Neural cell (in vitro differentiated cells): ENCODE measurements around the gene MAPK8. TPM values are rescaled to one million over a fixed set of nuclear protein-coding genes. Genes with fewer than 3 reads are reported as not detected.
A peak's percentile ranks its signal among the peaks of the same experiment; 100 is the strongest.

Experiments
- H2AFZ ChIP-seq: fragments of 200-600, 300-800 bp; sonication (generic), shearing (Covaris generic); 2 replicates; pipeline ENCODE4 v1.6.0; 2014; ENCODE audit warnings: low read depth, mild to moderate bottlenecking, antibody characterized with exemption, low read length, moderate library complexity
- H3F3A ChIP-seq: fragments of 200-600 bp; shearing (Covaris generic); 2 replicates; pipeline ENCODE4 v1.6.1; 2016; ENCODE audit warnings: mild to moderate bottlenecking, moderate library complexity, mixed read lengths, antibody characterized with exemption, low read length; ENCODE audit not compliant: insufficient read depth, poor library complexity, severe bottlenecking
- H3K27ac ChIP-seq: fragments of 200-600, 300-800 bp; sonication (generic), shearing (Covaris generic); 2 replicates; pipeline ENCODE4 v1.5.1; 2014; ENCODE audit warnings: mild to moderate bottlenecking, low read length, moderate library complexity
- H3K27me3 ChIP-seq: fragments of 300-800, 200-600 bp; sonication (generic), shearing (Covaris generic); 2 replicates; pipeline ENCODE4 v1.6.0; 2014; ENCODE audit warnings: mild to moderate bottlenecking, low read depth, low read length, moderate library complexity; ENCODE audit not compliant: insufficient read depth
- H3K36me3 ChIP-seq: fragments of 300-800, 200-600 bp; sonication (generic), shearing (Covaris generic); 2 replicates; pipeline ENCODE4 v1.5.1; 2014; ENCODE audit warnings: mild to moderate bottlenecking, antibody characterized with exemption, low read length, moderate library complexity; ENCODE audit not compliant: insufficient read depth
- H3K4me2 ChIP-seq: fragments of 300-800, 200-600 bp; sonication (generic), shearing (Covaris generic); 2 replicates; pipeline ENCODE4 v1.6.0; 2014; ENCODE audit warnings: mild to moderate bottlenecking, low read length
- H3K4me3 ChIP-seq: fragments of 300-800, 200-600 bp; sonication (generic), shearing (Covaris generic); 2 replicates; pipeline ENCODE4 v1.5.1; 2014; ENCODE audit warnings: mild to moderate bottlenecking, low read length, moderate library complexity
- H3K79me2 ChIP-seq: fragments of 200-600 bp; shearing (Covaris generic); replicated peaks from 2 replicates; pipeline ENCODE4 v1.6.0; 2014; ENCODE audit warnings: mild to moderate bottlenecking, low read length, moderate library complexity; ENCODE audit not compliant: insufficient read depth
- H3K9ac ChIP-seq: fragments of 300-800, 200-600 bp; sonication (generic), shearing (Covaris generic); 2 replicates; pipeline ENCODE4 v1.6.1; 2016; ENCODE audit warnings: mild to moderate bottlenecking, low read length, mixed read lengths
- H3K9me2 ChIP-seq: fragments of 200-600 bp; shearing (Covaris generic); 2 replicates; pipeline ENCODE4 v1.6.1; 2016; ENCODE audit warnings: mild to moderate bottlenecking, low read length, mixed read lengths; ENCODE audit not compliant: insufficient read depth
- H3K9me3 ChIP-seq: fragments of 200-600, 300-800 bp; sonication (generic), shearing (Covaris generic); 2 replicates; pipeline ENCODE4 v1.6.1; 2016; ENCODE audit warnings: mild to moderate bottlenecking, mixed run types, low read length, moderate library complexity, mixed read lengths
- H4K20me1 ChIP-seq: fragments of 200-600 bp; shearing (Covaris generic); 2 replicates; pipeline ENCODE4 v1.6.1; 2016; ENCODE audit warnings: mild to moderate bottlenecking, mixed run types; ENCODE audit not compliant: insufficient read depth
- CTCF ChIP-seq: fragments of 450-650 bp; IDR thresholded peaks from 2 replicates; pipeline ENCODE4 v1.5.1; 2014; ENCODE audit warnings: antibody characterized with exemption, mild to moderate bottlenecking, moderate library complexity; ENCODE audit not compliant: poor library complexity, severe bottlenecking
- EP300 ChIP-seq: fragments of 450-650 bp; conservative IDR thresholded peaks from 2 replicates; pipeline ENCODE4 v1.6.1; 2014; ENCODE audit warnings: antibody characterized with exemption, mild to moderate bottlenecking, moderate library complexity; ENCODE audit not compliant: poor library complexity, severe bottlenecking
- EZH2 ChIP-seq: fragments of 200-600, 300-800 bp; shearing (Covaris generic), sonication (generic); IDR thresholded peaks from 2 replicates; pipeline ENCODE4 v1.6.1; 2014; ENCODE audit warnings: antibody characterized with exemption, low read length, borderline replicate concordance, mild to moderate bottlenecking; ENCODE audit not compliant: insufficient read depth, poor library complexity, severe bottlenecking
- MXI1 ChIP-seq: fragments of 450-650 bp; conservative IDR thresholded peaks from 2 replicates; pipeline ENCODE4 v1.6.1; 2014; ENCODE audit warnings: antibody characterized with exemption, mild to moderate bottlenecking; ENCODE audit not compliant: poor library complexity, severe bottlenecking
- RAD21 ChIP-seq: fragments of 450-650 bp; conservative IDR thresholded peaks from 2 replicates; pipeline ENCODE4 v1.6.1; 2014; ENCODE audit warnings: antibody characterized with exemption, mild to moderate bottlenecking, moderate library complexity
- TAF1 ChIP-seq: IDR thresholded peaks from 2 replicates; pipeline ENCODE4 v1.6.1; 2012; ENCODE audit warnings: low read depth
- polyA plus RNA-seq: library from polyadenylated mRNA; depleted of rRNA; stranded (reverse); fragments of >200 nt; gene quantifications from 2 replicates; pipeline ENCODE4 v1.2.3, GENCODE V29; 2014
- TF ChIP-seq, protein P1 (sequence below): IDR thresholded peaks from 2 replicates; pipeline ENCODE4 v1.6.1; 2012; ENCODE audit warnings: borderline replicate concordance

The MAPK8 gene
- polyA plus RNA-seq, 1 donor from 2014 or later: 187 TPM

GRCh38 chr10:48307711-48308018 is 1.2 kb downstream of the MAPK8 start:
- H3F3A ChIP-seq: peaks cover 4% of the 10 kb centered on the region
- H2AFZ ChIP-seq: peak overlapping the region; percentile 77
- H3K9ac ChIP-seq: peak overlapping the region; percentile 97
- H3K9me2 ChIP-seq: no peaks in the 10 kb centered on the region
- H3K36me3 ChIP-seq: no peaks in the 10 kb centered on the region
- peak overlapping the region; percentile 74 for H3K4me2 ChIP-seq
- no peak for TF ChIP-seq EP300
- no peak for TF ChIP-seq EZH2
- no peak for TF ChIP-seq TAF1
- TF ChIP-seq CTCF: no peak
- TF ChIP-seq, protein P1, sequence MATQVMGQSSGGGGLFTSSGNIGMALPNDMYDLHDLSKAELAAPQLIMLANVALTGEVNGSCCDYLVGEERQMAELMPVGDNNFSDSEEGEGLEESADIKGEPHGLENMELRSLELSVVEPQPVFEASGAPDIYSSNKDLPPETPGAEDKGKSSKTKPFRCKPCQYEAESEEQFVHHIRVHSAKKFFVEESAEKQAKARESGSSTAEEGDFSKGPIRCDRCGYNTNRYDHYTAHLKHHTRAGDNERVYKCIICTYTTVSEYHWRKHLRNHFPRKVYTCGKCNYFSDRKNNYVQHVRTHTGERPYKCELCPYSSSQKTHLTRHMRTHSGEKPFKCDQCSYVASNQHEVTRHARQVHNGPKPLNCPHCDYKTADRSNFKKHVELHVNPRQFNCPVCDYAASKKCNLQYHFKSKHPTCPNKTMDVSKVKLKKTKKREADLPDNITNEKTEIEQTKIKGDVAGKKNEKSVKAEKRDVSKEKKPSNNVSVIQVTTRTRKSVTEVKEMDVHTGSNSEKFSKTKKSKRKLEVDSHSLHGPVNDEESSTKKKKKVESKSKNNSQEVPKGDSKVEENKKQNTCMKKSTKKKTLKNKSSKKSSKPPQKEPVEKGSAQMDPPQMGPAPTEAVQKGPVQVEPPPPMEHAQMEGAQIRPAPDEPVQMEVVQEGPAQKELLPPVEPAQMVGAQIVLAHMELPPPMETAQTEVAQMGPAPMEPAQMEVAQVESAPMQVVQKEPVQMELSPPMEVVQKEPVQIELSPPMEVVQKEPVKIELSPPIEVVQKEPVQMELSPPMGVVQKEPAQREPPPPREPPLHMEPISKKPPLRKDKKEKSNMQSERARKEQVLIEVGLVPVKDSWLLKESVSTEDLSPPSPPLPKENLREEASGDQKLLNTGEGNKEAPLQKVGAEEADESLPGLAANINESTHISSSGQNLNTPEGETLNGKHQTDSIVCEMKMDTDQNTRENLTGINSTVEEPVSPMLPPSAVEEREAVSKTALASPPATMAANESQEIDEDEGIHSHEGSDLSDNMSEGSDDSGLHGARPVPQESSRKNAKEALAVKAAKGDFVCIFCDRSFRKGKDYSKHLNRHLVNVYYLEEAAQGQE: no peak
- H3K27me3 ChIP-seq: no peaks in the 10 kb centered on the region
- H4K20me1 ChIP-seq: peaks cover 6% of the 10 kb centered on the region
- H3K4me3 ChIP-seq: peak overlapping the region; percentile 95
- H3K79me2 ChIP-seq: peaks cover 53% of the 10 kb centered on the region
- peak overlapping the region; percentile 95 for H3K27ac ChIP-seq
- H3K9me3 ChIP-seq: no peaks in the 10 kb centered on the region

DNA sequence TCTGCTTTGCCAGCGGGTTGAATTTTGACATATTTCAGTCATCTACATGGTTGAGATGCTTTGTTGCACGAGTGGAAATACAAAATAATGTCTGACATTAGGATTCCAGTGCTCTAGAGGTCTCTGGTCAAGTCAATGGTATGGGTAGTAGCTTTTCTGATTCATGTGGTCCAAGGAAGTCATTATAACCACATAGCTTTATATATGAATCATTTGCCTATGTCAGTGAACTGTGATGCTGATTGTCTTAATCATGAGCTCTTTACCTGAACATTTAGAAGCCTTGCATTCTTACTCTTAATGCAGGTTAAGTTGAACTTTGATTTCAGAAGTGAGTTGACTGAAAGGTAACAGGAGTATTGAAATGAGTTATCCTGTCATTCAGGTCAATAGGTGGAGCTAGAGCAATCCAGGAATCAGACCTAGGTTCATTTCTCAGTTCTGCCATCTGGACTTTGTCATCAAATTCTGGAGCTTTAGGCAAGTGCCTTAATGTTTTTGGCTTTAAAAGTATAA is 3.3 kb downstream of the MAPK8 start:
- Histone ChIP-seq H3K36me3 (peaks cover 5% of the 10 kb centered on the region), H3K79me2 (peaks cover 73% of the 10 kb centered on the region), H3K4me3 (peak overlapping the region; percentile 95), H3K4me2 (peak overlapping the region; percentile 74), H4K20me1 (peaks cover 6% of the 10 kb centered on the region), H3K9me3 (no peaks in the 10 kb centered on the region), H2AFZ (no peak overlapping the region), H3F3A (peaks cover 4% of the 10 kb centered on the region), H3K9ac (no peak overlapping the region), H3K27ac (no peak overlapping the region), H3K9me2 (no peaks in the 10 kb centered on the region), H3K27me3 (no peaks in the 10 kb centered on the region)
- TF ChIP-seq EP300 (no peak), CTCF (peak; percentile 39), EZH2 (no peak), MXI1 (no peak), RAD21 (no peak)
- TF ChIP-seq, protein P1: no peak
